ENCODE data around the gene CYREN.

DNA sequence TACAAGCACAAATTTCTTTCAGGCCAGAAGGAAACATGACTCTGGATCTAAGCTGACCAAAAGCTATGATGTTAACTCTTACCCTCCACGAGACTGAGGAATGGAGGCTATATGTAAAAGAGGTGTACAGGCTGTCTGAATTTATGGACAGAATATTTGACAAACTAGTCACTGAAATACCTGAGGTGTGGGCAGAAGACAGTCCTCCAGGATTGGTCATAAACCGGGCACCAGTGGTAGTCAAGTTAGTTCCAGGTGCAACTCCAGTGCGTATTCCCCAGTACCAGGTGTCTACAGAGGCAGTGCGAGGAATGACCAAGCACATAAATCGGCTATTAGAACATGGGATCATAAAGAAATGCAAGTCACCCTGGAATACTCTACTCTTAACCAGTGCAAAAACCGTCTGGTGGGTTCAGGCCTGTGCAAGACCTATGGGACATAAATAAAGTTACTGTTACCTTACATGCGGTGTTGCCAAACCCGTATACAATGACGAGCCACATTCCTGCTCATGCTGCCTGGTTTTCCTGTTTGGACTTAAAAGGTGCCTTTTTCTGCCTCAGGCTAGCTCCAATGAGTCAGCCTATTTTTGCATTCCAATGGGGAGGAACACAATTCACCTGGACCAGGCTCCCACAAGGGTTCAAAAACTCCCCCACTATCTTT is 6.7 kb upstream of the CYREN start:
- TF ChIP-seq EZH2 (IDR thresholded peaks at IDR 0.05) (no peak), POLR2AphosphoS5 (IDR thresholded peaks at IDR 0.05; ENCODE audit: borderline replicate concordance, low read depth, low read length) (no peak), FOXP2 (optimal IDR thresholded peaks at IDR 0.05; ENCODE audit: control extremely low read depth, extremely low read length, insufficient read depth) (no peak)
